Endothelial cell of umbilical vein (primary cell): ENCODE measurements around the gene PRTN3. TPM values are rescaled to one million over a fixed set of nuclear protein-coding genes. Genes with fewer than 3 reads are reported as not detected.
A peak's percentile ranks its signal among the peaks of the same experiment; 100 is the strongest.
"Not testable (repeated sequence)": the region's sequence is repeated elsewhere in the genome, so short reads cannot be mapped to it uniquely, and the experiment has no call there.

Experiments used
- BruUV-seq: library from RNA; stranded (reverse); fragments of 400-500 nt; replicated peaks from 2 replicates; lab custom pipeline; 2021; lab: Mats Ljungman, UMichigan
- CTCF ChIA-PET: fragments of 300-600, 350-600 bp; sonication (Branson Sonifier 250); formaldehyde crosslinking; loops from one replicate; lab custom pipeline; 2021; ENCODE audit warnings: antibody characterized with exemption, inconsistent platforms; lab: Charles Lee
- POLR2A ChIA-PET: fragments of 300-600, 350-600 bp; sonication (Branson Sonifier 250); formaldehyde crosslinking; loops from one replicate; lab custom pipeline; 2021; ENCODE audit warnings: antibody characterized with exemption, inconsistent platforms; lab: Charles Lee
- DNase-seq: peaks from one replicate; pipeline ENCODE4 v3.0.0-alpha.2; 2011; ENCODE audit warnings: low read depth, low spot score
- FAIRE-seq: peaks from 2 replicates; lab custom pipeline; 2011; peaks lifted over from hg19 to GRCh38; lab: Jason Lieb, UNC
- H2AFZ ChIP-seq: 2 replicates; pipeline ENCODE4 v1.6.0; 2012; ENCODE audit warnings: low read depth, low read length, control low read depth, inconsistent platforms
- H3K27ac ChIP-seq: 2 replicates; pipeline ENCODE4 v1.5.1; 2011; ENCODE audit warnings: low read depth, mild to moderate bottlenecking, control low read depth, low read length, moderate library complexity; ENCODE audit not compliant: insufficient read depth
- H3K27me3 ChIP-seq, 2 experiments: 2 replicates each; pipeline versions ENCODE4 v1.6.0 to v1.6.1; 2011; ENCODE audit warnings: low read length in 2 of 2, mixed read lengths in 1 of 2; ENCODE audit not compliant: control insufficient read depth in 2 of 2, insufficient read depth in 2 of 2
- H3K36me3 ChIP-seq, 2 experiments: 2 replicates in 1 of 2; 3 replicates in 1 of 2; pipeline ENCODE4 v1.5.1; 2011; ENCODE audit warnings: low read length in 2 of 2, mild to moderate bottlenecking in 1 of 2, moderate library complexity in 1 of 2; ENCODE audit not compliant: control insufficient read depth in 2 of 2, insufficient read depth in 2 of 2; ENCODE audit errors: extremely low read depth in 1 of 2
- H3K4me1 ChIP-seq: 3 replicates; pipeline ENCODE4 v1.5.1; 2011; ENCODE audit warnings: mild to moderate bottlenecking, low read length; ENCODE audit not compliant: control insufficient read depth, insufficient read depth; ENCODE audit errors: extremely low read depth
- H3K4me2 ChIP-seq: 2 replicates; pipeline ENCODE4 v1.6.1; 2011; ENCODE audit warnings: low read length, control low read depth, mixed read lengths; ENCODE audit not compliant: insufficient read depth
- H3K4me3 ChIP-seq, 3 experiments: fragments of 200-600 bp in 1 of 3; sonication (generic), shearing (Covaris generic) in 1 of 3; replicated peaks in 1 of 3; 2 replicates each; pipeline ENCODE4 v1.5.1; 2011 to 2016; ENCODE audit warnings: control low read depth in 3 of 3, low read length in 3 of 3, mild to moderate bottlenecking in 2 of 3, inconsistent platforms in 1 of 3, low read depth in 1 of 3, moderate library complexity in 1 of 3; ENCODE audit not compliant: insufficient read depth in 1 of 3
- H3K79me2 ChIP-seq: 2 replicates; pipeline ENCODE4 v1.6.0; 2012; ENCODE audit warnings: low read length, inconsistent platforms; ENCODE audit not compliant: control insufficient read depth, insufficient read depth
- H3K9ac ChIP-seq: replicated peaks from 2 replicates; pipeline ENCODE3; 2011; ENCODE audit warnings: low read length, control low read depth; ENCODE audit not compliant: insufficient read depth; ENCODE audit errors: extremely low read depth
- H3K9me1 ChIP-seq: replicated peaks from 3 replicates; pipeline ENCODE4 v1.6.0; 2011; ENCODE audit warnings: mild to moderate bottlenecking, low read length; ENCODE audit not compliant: control insufficient read depth, insufficient read depth; ENCODE audit errors: extremely low read depth
- H3K9me3 ChIP-seq: replicated peaks from 2 replicates; pipeline ENCODE4 v1.5.1; 2012; ENCODE audit warnings: low read length, inconsistent platforms; ENCODE audit not compliant: control insufficient read depth, insufficient read depth
- H4K20me1 ChIP-seq: replicated peaks from 2 replicates; pipeline ENCODE3; 2011; ENCODE audit warnings: mild to moderate bottlenecking, low read length; ENCODE audit not compliant: control insufficient read depth, insufficient read depth; ENCODE audit errors: extremely low read depth
- EZH2 ChIP-seq: IDR thresholded peaks from 2 replicates; pipeline ENCODE4 v1.6.1; 2012; ENCODE audit warnings: borderline replicate concordance, low read depth, mild to moderate bottlenecking, moderate library complexity, low read length, inconsistent platforms; ENCODE audit not compliant: severe bottlenecking
- FOS ChIP-seq: IDR thresholded peaks from 2 replicates; pipeline ENCODE4 v1.6.1; 2011; ENCODE audit warnings: mild to moderate bottlenecking, low read length, moderate library complexity, borderline replicate concordance; ENCODE audit not compliant: insufficient read depth
- GATA2 ChIP-seq: IDR thresholded peaks from 2 replicates; pipeline ENCODE4 v1.7.0; 2011; ENCODE audit warnings: low read depth, mild to moderate bottlenecking, moderate library complexity, mixed read lengths, low read length; ENCODE audit not compliant: insufficient read length, insufficient read depth
- JUN ChIP-seq: IDR thresholded peaks from 2 replicates; pipeline ENCODE4 v1.6.1; 2011; ENCODE audit warnings: borderline replicate concordance, low read depth; ENCODE audit not compliant: insufficient read length, insufficient read depth
- MYC ChIP-seq: IDR thresholded peaks from one replicate; pipeline ENCODE4 v1.6.1; 2011; ENCODE audit warnings: mild to moderate bottlenecking, low read depth, low read length
- POLR2A ChIP-seq: IDR thresholded peaks from 2 replicates; pipeline ENCODE4 v1.6.1; 2012; ENCODE audit warnings: low read depth, mild to moderate bottlenecking, control low read depth, low read length
- POLR2AphosphoS5 ChIP-seq: IDR thresholded peaks from 2 replicates; pipeline ENCODE4 v1.6.1; 2012; ENCODE audit warnings: low read depth, mild to moderate bottlenecking, control low read depth, low read length, moderate library complexity; ENCODE audit not compliant: insufficient read depth
- dilution Hi-C: fragments of 300-500 bp; cut with MboI; formaldehyde crosslinking; loops from one replicate; pipeline ENCODE4 v1.15.0; 2019; ENCODE audit warnings: low sequenced_read_pairs; ENCODE audit not compliant: extremely low pct_ligation_motif_present
- intact Hi-C: fragments of 100-400 bp; cut with micrococcal nuclease; formaldehyde crosslinking; loops from one replicate; pipeline ENCODE4 v1.10.0; 2022
- polyA plus RNA-seq, 4 experiments: library from polyadenylated mRNA; depleted of rRNA in 3 of 4; stranded (reverse) in 3 of 4; unstranded in 1 of 4; fragments of >200 nt; gene quantifications; 2 replicates each; pipeline versions ENCODE4 v1.2.1 to v1.2.3, GENCODE V29; 2011 to 2012; ENCODE audit warnings: missing spikeins in 1 of 4
- total RNA-seq: library from RNA; stranded (reverse); gene quantifications from 2 replicates; pipeline ENCODE4 v1.2.3, GENCODE V29; 2021
- TF ChIP-seq, protein P1 (sequence below): IDR thresholded peaks from 2 replicates; pipeline ENCODE4 v1.6.1; 2011; ENCODE audit not compliant: insufficient read depth, insufficient read length
- TF ChIP-seq, protein P2 (sequence below), 2 donors: IDR thresholded peaks; 1 replicate in 1 of 2; 2 replicates in 1 of 2; pipeline ENCODE4 v1.5.1; 2011; ENCODE audit warnings: low read length in 2 of 2, mild to moderate bottlenecking in 2 of 2, moderate library complexity in 2 of 2, control low read depth in 1 of 2, inconsistent platforms in 1 of 2, low read depth in 1 of 2; ENCODE audit not compliant: insufficient read depth in 1 of 2; ENCODE audit errors: extremely low read depth in 1 of 2

The PRTN3 gene
- total and polyA plus RNA-seq, 2 donors (not counting 3 experiments of a cell fraction or from before 2014, with no cell fraction given): not detected

DNA sequence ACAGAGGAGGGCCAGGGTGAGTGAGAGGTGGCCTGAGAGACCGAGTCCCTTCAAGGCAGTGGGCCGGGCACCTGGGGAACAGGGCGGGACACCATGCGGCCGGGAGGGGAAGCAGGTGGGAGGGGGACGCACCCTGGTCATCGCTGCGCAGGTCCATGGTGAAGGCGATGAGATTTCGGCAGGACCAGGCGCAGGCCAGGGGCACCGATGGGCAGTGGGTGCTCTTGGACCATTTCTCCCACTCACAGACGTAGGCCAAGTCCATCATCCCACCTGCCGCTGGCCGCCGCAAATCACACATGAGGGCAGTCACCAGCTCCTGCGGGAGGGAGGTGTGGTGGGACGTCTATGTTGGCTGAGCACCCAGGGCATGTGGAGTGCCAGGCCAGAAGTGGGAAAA is 50.0 kb downstream of the PRTN3 start:
- no peaks in the 10 kb centered on the region for H3K9me3 ChIP-seq
- intact Hi-C loops (no loop called here), dilution Hi-C loops (no loop called here)
- no peaks in the 10 kb centered on the region for H3K27me3 ChIP-seq
- FAIRE-seq (no peak), DNase-seq (no peak)
- no peaks in the 10 kb centered on the region for H3K9me1 ChIP-seq
- no TSS peak for BruUV-seq
- no peaks in the 10 kb centered on the region for H3K4me1 ChIP-seq
- H3K4me3 ChIP-seq: no peak overlapping the region
- peaks cover 5 to 23% of the 10 kb centered on the region in 2 experiments for H3K36me3 ChIP-seq
- no peaks in the 10 kb centered on the region for H4K20me1 ChIP-seq
- H3K27ac ChIP-seq: no peak overlapping the region
- H3K79me2 ChIP-seq: peaks cover 5% of the 10 kb centered on the region
- ChIA-PET POLR2A (no interaction called here), CTCF (no interaction called here)
- H3K4me2 ChIP-seq: no peak overlapping the region
- TF ChIP-seq, protein P1, sequence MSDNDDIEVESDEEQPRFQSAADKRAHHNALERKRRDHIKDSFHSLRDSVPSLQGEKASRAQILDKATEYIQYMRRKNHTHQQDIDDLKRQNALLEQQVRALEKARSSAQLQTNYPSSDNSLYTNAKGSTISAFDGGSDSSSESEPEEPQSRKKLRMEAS: no peak
- TF ChIP-seq, protein P2, sequence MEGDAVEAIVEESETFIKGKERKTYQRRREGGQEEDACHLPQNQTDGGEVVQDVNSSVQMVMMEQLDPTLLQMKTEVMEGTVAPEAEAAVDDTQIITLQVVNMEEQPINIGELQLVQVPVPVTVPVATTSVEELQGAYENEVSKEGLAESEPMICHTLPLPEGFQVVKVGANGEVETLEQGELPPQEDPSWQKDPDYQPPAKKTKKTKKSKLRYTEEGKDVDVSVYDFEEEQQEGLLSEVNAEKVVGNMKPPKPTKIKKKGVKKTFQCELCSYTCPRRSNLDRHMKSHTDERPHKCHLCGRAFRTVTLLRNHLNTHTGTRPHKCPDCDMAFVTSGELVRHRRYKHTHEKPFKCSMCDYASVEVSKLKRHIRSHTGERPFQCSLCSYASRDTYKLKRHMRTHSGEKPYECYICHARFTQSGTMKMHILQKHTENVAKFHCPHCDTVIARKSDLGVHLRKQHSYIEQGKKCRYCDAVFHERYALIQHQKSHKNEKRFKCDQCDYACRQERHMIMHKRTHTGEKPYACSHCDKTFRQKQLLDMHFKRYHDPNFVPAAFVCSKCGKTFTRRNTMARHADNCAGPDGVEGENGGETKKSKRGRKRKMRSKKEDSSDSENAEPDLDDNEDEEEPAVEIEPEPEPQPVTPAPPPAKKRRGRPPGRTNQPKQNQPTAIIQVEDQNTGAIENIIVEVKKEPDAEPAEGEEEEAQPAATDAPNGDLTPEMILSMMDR (IDR thresholded peaks at IDR 0.05; ENCODE audit: extremely low read depth in 1 of 2, insufficient read depth in 1 of 2, low read depth in 1 of 2, low read length in 2 of 2): no peak
- TF ChIP-seq EZH2: no peak
- TF ChIP-seq FOS: no peak
- TF ChIP-seq POLR2A: no peak
- TF ChIP-seq GATA2: no peak
- TF ChIP-seq JUN: no peak
- TF ChIP-seq MYC: no peak
- TF ChIP-seq POLR2AphosphoS5: no peak
- H2AFZ ChIP-seq: no peak overlapping the region
- H3K9ac ChIP-seq: no peak overlapping the region

DNA sequence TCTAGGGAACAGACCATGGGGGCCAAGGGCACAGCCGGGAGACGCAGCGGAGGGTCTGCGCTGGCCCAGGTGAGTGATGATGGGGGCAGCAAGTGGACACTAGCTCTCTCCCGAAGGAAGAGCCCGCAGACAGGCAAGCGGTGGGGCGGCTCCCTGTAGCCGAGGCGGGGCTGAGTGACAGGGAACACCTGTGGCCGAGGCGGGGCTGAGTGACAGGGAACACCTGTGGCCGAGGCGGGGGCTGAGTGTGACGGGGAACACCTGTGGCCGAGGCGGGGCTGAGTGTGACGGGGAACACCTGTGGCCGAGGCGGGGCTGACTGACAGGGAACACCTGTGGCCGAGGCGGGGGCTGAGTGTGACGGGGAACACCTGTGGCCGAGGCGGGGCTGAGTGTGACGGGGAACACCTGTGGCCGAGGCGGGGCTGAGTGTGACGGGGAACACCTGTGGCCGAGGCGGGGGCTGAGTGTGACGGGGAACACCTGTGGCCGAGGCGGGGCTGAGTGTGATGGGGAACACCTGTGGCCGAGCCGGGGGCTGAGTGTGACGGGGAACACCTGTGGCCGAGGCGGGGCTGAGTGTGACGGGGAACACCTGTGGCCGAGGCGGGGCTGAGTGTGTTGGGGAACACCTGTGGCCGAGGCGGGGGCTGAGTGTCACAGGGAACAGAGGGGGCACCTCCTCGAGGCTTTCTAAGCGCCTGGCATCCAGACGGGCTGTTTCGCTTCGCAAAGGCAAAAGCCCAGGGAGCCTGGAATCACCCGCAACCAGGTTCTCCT is 50.8 kb downstream of the PRTN3 start:
- BruUV-seq, H3K9me3 ChIP-seq, CTCF ChIA-PET, H3K9me1 ChIP-seq, dilution Hi-C loops, H4K20me1 ChIP-seq, H3K27me3 ChIP-seq, H2AFZ ChIP-seq, H3K9ac ChIP-seq, DNase-seq, H3K27ac ChIP-seq, POLR2A ChIA-PET, FAIRE-seq, H3K4me1 ChIP-seq, H3K79me2 ChIP-seq: not testable (repeated sequence)
- Histone ChIP-seq H3K4me3 (peak overlapping the region in 2 of 3 experiments; percentile 39 to 91), H3K36me3 (peaks cover 5 to 17% of the 10 kb centered on the region in 2 experiments), H3K4me2 (peak overlapping the region; percentile 41)
- intact Hi-C loops: loop anchor here (2.0 kb wide), 1 partner anchor 21 kb away; the partner anchor contains the start of gene R3HDM4
